ENCODE measurements around the gene NKX3-2.

The NKX3-2 gene

GRCh38 chr4:13522282-13523104 is 21.8 kb downstream of the NKX3-2 start:
- Histone ChIP-seq H3K27ac (ENCODE audit: extremely low read depth, low read depth, low read length) (no peak overlapping the region), H3K9me3 (ENCODE audit: control insufficient read depth, insufficient read depth, low read depth, low read length) (no peaks in the 10 kb centered on the region; the same call in 1 of the 2 replicates), H3K4me3 (ENCODE audit: low read depth, low read length) (no peak overlapping the region), H3K36me3 (ENCODE audit: control insufficient read depth in 2 of 2, insufficient read depth in 1 of 2, low read length in 2 of 2) (no peaks in the 10 kb centered on the region), H3K4me1 (ENCODE audit: control insufficient read depth, insufficient read depth, low read length) (no peaks in the 10 kb centered on the region)
- ChIA-PET CTCF (no interaction called here), POLR2A (no interaction called here)
- no peak for TF ChIP-seq ZNF157 (tag by site-specific recombination; IDR thresholded peaks at IDR 0.05)
- TF ChIP-seq ZNF221 (tag by site-specific recombination; IDR thresholded peaks at IDR 0.05; ENCODE audit: borderline replicate concordance): no peak
- no peak for TF ChIP-seq ZBTB11 (tag by site-specific recombination; conservative IDR thresholded peaks at IDR 0.05; ENCODE audit: low read depth)
- TF ChIP-seq ZNF324 (tag by site-specific recombination; IDR thresholded peaks at IDR 0.05): no peak
- TF ChIP-seq HOXA7 (CRISPR knock-in tag; IDR thresholded peaks at IDR 0.05; ENCODE audit: borderline replicate concordance): no peak
- TF ChIP-seq ZNF521 (tag by site-specific recombination; IDR thresholded peaks at IDR 0.05): no peak
- TF ChIP-seq ZNF404 (tag by site-specific recombination; IDR thresholded peaks at IDR 0.05): no peak
- no peak for TF ChIP-seq ELK4 (IDR thresholded peaks at IDR 0.05; ENCODE audit: borderline replicate concordance, low read depth, low read length)
- no peak for TF ChIP-seq ZNF394 (tag by site-specific recombination; IDR thresholded peaks at IDR 0.05; ENCODE audit: borderline replicate concordance)
- TF ChIP-seq ZNF843 (tag by site-specific recombination; IDR thresholded peaks at IDR 0.05): no peak
- TF ChIP-seq HIC1 (tag by site-specific recombination; IDR thresholded peaks at IDR 0.05): no peak
- no peak for TF ChIP-seq ZNF274 (IDR thresholded peaks at IDR 0.05; ENCODE audit: low read length)
- no peak for TF ChIP-seq ZNF274 (tag by site-specific recombination; IDR thresholded peaks at IDR 0.05; ENCODE audit: borderline replicate concordance)
- TF ChIP-seq ZNF513 (tag by site-specific recombination; IDR thresholded peaks at IDR 0.05): no peak
- no peak for TF ChIP-seq ZNF2 (tag by site-specific recombination; IDR thresholded peaks at IDR 0.05)
- no peak for TF ChIP-seq IKZF3 (tag by site-specific recombination; IDR thresholded peaks at IDR 0.05)
- no peak for TF ChIP-seq BCL11B (tag by site-specific recombination; IDR thresholded peaks at IDR 0.05; ENCODE audit: low read depth)
- no peak for TF ChIP-seq ZNF560 (tag by site-specific recombination; IDR thresholded peaks at IDR 0.05; ENCODE audit: borderline replicate concordance)
- no peak for TF ChIP-seq ZNF645 (tag by site-specific recombination; IDR thresholded peaks at IDR 0.05)
- no peak for TF ChIP-seq OSR2 (tag by site-specific recombination; IDR thresholded peaks at IDR 0.05)
